Ovary (tissue), 9 donors: ENCODE results near the gene PER2. TPM values are rescaled to one million over a fixed set of nuclear protein-coding genes. Genes with fewer than 3 reads are reported as not detected.

ENCODE experiments used
- DNase-seq, 5 donors: peaks; one replicate each; pipeline ENCODE4 v3.0.0-alpha.2; 2019 to 2020
- H3K27ac ChIP-seq, 2 donors: fragments of 200-600 bp; one replicate each; pipeline versions ENCODE4 v1.5.1 to v1.8.0; 2019 to 2022
- H3K27me3 ChIP-seq: fragments of 200-600 bp; one replicate; pipeline ENCODE4 v1.8.0; 2022
- H3K36me3 ChIP-seq: fragments of 200-600 bp; sonication (generic); one replicate; pipeline ENCODE4 v1.5.1; 2019
- H3K4me1 ChIP-seq: one replicate; pipeline ENCODE4 v1.8.1; 2013; ENCODE audit warnings: mild to moderate bottlenecking, moderate library complexity; ENCODE audit not compliant: insufficient read depth
- H3K4me3 ChIP-seq: fragments of 200-600 bp; sonication (generic); one replicate; pipeline ENCODE4 v1.5.1; 2017
- H3K9me3 ChIP-seq, 2 donors: fragments of 200-600 bp in 1 of 2; sonication (generic) in 1 of 2; one replicate each; pipeline versions ENCODE4 v1.5.1 to v1.8.1; 2013 to 2019; ENCODE audit warnings: mild to moderate bottlenecking in 1 of 2, moderate library complexity in 1 of 2
- EP300 ChIP-seq: sonication (generic); formaldehyde crosslinking; IDR thresholded peaks from one replicate; pipeline ENCODE4 v1.6.1; 2017; ENCODE audit warnings: antibody characterized with exemption
- POLR2A ChIP-seq: fragments of 450-650 bp; IDR thresholded peaks from one replicate; pipeline ENCODE4 v1.6.1; 2017; ENCODE audit warnings: antibody characterized with exemption, mild to moderate bottlenecking, moderate library complexity
- WGBS, 3 donors: extraction: QIAGEN DNeasy Blood & Tissue Kit in 1 of 3; methylation state at CpG; one replicate each; pipeline versions ENCODE4 v1.1.5 to v1.1.7; 2013 to 2017; 5-methylcytosine and 5-hydroxymethylcytosine counted together
- intact Hi-C, 4 donors: fragments of 100-400 bp; cut with DNase I; formaldehyde crosslinking; loops; one replicate each; pipeline versions ENCODE4 v1.11.0 to v1.15.1; 2022 to 2023
- polyA plus RNA-seq, 2 donors: library from polyadenylated mRNA; stranded (reverse); fragments of 200-250 nt in 1 of 2; fragments of 350-450 nt in 1 of 2; fragmentation: Illumina TruSeq in 1 of 2; extraction: RNeasy Lipid Tissue Mini Kit (QIAGEN cat#74804) in 1 of 2; gene quantifications; one replicate each; pipeline ENCODE4 v1.2.3, GENCODE V29; 2013 to 2014
- total RNA-seq, 7 donors: library from RNA; depleted of rRNA in 2 of 7; stranded (reverse); fragments of >200 nt in 2 of 7; fragmentation: NEBNext Ultra II Directional in 3 of 7; extraction: Animal tissue kit (Norgen Biotek cat#: 25700) in 3 of 7; gene quantifications; one replicate each; pipeline versions ENCODE4 v1.1.0 to v1.2.4, GENCODE V29; 2016 to 2023
- TF ChIP-seq, protein P1 (sequence below), 3 donors: fragments of 450-650 bp in 2 of 3; fragments of 200-600 bp in 1 of 3; IDR thresholded peaks; one replicate each; pipeline versions ENCODE4 v1.5.1 to v1.8.0; 2016 to 2022; ENCODE audit warnings: antibody characterized with exemption in 3 of 3, mild to moderate bottlenecking in 1 of 3
- donor health status: DM: no; HTN: no; CAD: no; lungs with moderate emphysema.
- donor health status: DM: no; HTN: no; CAD: no.
- donor health status: Bipolar disorder and iron deficiency.
- donor health status: DM: yes; HTN: yes; CAD: no.
- donor health status: DM: no; HTN: no; CAD: no.
- donor health status: DM: yes; HTN: yes; CAD: no.

The PER2 gene
- total and polyA plus RNA-seq, 9 donors, result 8.1 to 34.5 (median 22.4) TPM

DNA sequence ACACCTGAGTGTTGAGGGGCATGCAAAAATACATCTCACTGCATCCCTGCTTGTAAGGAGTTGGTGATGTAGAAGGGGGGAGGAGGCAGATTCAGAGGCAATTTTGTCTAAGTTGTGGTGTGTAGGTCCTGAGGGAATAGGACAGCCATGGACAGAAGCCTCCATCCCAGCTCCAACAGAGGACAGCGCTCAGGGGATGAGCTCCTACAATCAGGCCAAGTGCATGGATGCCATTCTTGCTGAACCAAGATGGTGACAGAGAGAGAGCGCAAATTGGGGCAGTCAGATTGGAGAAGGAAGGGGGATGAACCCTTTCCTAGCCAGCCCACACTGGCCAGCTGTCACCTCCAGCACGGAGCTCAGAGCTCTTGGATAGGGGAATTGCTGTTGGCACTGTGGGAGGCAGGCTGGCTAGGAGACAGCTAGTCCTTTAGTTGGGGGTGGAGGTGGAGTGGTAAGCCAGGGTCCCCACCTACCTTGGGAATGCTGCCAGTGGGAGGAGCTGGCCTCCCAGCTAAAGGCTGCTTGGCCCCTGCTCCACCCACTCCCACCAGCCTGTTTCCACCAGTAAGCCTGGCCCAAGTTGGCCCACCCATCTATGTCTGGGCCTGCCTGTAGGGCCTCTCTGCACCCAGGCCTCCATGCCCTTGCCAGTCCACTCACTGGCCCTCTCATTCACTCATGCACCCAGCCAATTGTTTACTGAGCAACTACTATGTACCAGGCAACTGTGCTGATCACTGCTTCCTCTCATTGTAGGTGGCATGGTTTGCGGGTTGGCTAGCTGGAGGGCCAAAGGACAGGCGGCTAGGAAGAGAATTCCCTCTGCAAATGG lies 2.5 kb upstream of the PER2 start:
- TF ChIP-seq POLR2A (no peak), EP300 (no peak)
- TF ChIP-seq, protein P1, sequence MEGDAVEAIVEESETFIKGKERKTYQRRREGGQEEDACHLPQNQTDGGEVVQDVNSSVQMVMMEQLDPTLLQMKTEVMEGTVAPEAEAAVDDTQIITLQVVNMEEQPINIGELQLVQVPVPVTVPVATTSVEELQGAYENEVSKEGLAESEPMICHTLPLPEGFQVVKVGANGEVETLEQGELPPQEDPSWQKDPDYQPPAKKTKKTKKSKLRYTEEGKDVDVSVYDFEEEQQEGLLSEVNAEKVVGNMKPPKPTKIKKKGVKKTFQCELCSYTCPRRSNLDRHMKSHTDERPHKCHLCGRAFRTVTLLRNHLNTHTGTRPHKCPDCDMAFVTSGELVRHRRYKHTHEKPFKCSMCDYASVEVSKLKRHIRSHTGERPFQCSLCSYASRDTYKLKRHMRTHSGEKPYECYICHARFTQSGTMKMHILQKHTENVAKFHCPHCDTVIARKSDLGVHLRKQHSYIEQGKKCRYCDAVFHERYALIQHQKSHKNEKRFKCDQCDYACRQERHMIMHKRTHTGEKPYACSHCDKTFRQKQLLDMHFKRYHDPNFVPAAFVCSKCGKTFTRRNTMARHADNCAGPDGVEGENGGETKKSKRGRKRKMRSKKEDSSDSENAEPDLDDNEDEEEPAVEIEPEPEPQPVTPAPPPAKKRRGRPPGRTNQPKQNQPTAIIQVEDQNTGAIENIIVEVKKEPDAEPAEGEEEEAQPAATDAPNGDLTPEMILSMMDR (IDR thresholded peaks at IDR 0.05), result no peak
- Histone ChIP-seq H3K4me1 (peaks cover 6% of the 10 kb centered on the region), H3K4me3 (no peak overlapping the region), H3K27me3 (no peaks in the 10 kb centered on the region), H3K36me3 (no peaks in the 10 kb centered on the region), H3K27ac (no peak overlapping the region), H3K9me3 (no peaks in the 10 kb centered on the region)
- peak in 1 of 5 donors; percentile 46 for DNase-seq
- 88 to 94% (median 92%) methylated on average over 5 of the region's 5 CpGs for WGBS, 3 donors
- intact Hi-C loops, result no loop called here

DNA sequence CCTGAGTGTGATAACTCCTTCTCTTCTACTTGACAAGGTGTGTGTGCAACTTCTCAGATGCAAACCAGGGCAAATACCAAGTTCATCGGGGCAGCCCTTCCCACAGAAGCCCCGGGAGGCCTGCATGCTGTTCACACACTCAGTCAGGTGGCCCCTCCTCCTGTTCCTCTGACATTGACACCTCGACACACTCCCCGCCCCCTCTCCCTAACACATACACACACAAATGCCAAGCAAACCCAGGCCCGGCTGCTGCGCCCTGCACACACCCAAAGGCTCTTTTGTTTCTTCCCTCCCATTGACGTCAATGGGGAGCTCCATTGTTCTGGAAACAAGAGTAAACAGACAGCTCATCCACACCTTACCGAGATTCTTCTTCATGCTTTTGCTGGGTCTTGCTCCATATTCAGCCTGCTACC lies 1.7 kb upstream of the PER2 start:
- Histone ChIP-seq H3K36me3 (no peaks in the 10 kb centered on the region), H3K4me1 (peaks cover 8% of the 10 kb centered on the region), H3K9me3 (no peaks in the 10 kb centered on the region), H3K27me3 (no peaks in the 10 kb centered on the region), H3K27ac (no peak overlapping the region), H3K4me3 (no peak overlapping the region)
- DNase-seq, result peak in 1 of 5 donors; percentile 42
- 66 to 68% (median 66%) methylated on average over 8 of the region's 8 CpGs for WGBS, 3 donors
- intact Hi-C loops, result no loop called here
- TF ChIP-seq, protein P1 (IDR thresholded peaks at IDR 0.05), result no peak
- TF ChIP-seq POLR2A, result no peak
- no peak for TF ChIP-seq EP300

DNA sequence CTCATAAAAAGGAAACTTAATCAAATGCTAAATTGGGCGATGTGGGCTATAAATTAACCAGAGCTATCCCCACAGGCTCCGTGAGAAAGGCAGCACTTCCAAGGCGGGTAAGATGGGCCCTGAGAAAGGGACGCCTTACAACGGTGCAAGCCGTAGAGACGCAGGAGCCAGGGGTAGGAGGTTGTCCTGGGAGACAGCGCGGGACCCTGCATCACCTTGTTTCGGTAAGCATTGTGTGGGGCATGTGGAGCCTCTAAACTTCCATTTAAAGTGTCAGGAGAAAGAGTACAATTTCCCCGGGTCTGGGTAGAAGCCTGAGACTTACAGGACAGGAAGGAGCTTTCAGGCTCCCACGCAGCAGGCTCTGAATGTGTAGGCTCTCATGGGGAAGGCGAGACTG lies 1.2 kb upstream of the PER2 start:
- no peaks in the 10 kb centered on the region for H3K9me3 ChIP-seq
- DNase-seq, result peak in 1 of 5 donors; percentile 38
- H3K4me1 ChIP-seq, result peaks cover 8% of the 10 kb centered on the region
- H3K4me3 ChIP-seq, result peak overlapping the region; percentile 90
- TF ChIP-seq, protein P1 (IDR thresholded peaks at IDR 0.05), result no peak
- TF ChIP-seq POLR2A (no peak), EP300 (no peak)
- WGBS, 3 donors, result 24 to 28% (median 25%) methylated on average over 13 of the region's 13 CpGs
- intact Hi-C loops, result no loop called here
- H3K36me3 ChIP-seq, result no peaks in the 10 kb centered on the region
- peak overlapping the region in 1 of 2 donors; percentile 90 for H3K27ac ChIP-seq
- no peaks in the 10 kb centered on the region for H3K27me3 ChIP-seq

DNA sequence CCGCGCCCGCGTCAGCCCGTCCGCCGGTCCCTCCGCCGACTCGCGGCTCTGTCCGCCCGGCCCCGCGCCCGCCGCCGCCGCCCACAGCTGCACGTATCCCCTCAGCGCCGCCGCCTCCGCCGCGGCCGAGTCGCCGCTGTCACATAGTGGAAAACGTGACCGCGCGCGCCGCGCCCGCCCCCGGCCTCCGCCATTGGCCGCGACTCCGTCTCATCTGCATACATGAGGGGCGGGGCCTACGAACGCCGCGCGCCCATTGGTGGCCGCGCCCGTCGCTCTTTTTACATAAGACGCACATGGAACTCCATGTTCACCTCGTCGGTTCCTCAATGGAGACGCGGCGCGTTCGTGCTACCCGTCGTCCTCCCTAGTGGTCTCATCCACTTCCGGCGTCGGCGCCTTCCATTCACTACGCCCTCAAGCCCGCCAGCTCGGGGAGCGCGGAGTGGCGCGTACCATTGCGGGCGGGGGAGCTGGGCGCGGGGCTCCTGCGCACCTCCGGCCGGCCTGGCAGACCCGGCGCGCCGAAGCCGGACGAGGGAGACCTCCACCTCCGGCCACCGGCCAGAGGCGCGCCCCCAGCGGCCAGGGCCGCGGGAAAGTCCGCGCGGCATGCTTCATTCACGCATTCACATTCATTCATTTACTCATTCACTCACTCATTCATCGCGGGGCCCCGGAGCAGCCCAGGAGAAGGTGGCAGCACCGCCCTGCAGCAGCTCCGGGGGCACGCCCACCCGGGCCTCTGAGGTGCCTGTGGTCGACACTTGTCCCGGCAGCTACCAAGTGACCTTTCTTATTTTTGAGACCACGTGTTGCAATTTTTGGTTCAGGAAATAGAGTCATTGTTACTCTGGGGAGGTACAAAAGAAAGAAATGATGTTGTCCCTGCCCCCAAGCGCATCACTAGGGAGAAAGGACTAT lies 502 bp upstream of the PER2 start:
- Histone ChIP-seq H3K36me3 (no peaks in the 10 kb centered on the region), H3K4me3 (peak overlapping the region; percentile 90), H3K27me3 (no peaks in the 10 kb centered on the region), H3K27ac (peak overlapping the region; percentile 88 to 90), H3K9me3 (no peaks in the 10 kb centered on the region), H3K4me1 (peaks cover 10% of the 10 kb centered on the region)
- 0 to 1% (median 1%) methylated on average over 50 to 108 of the region's 108 CpGs for WGBS, 3 donors
- peak; percentile 97 to 100 (median 99) for DNase-seq
- TF ChIP-seq POLR2A (peak; percentile 77), EP300 (no peak)
- TF ChIP-seq, protein P1 (IDR thresholded peaks at IDR 0.05), result peak in 2 of 3 donors; percentile 44 to 61
- intact Hi-C loops, result no loop called here
